Activated naive CD8-positive, alpha-beta T cell treated with anti-CD3 and anti-CD28 coated beads, Interleukin-2, amount 10 ng/mL, durations not matched to agents 7 days and 5 days (primary cell): ENCODE data around the gene SCO1. TPM values are rescaled to one million over a fixed set of nuclear protein-coding genes. Genes with fewer than 3 reads are reported as not detected.

Source experiments
- ATAC-seq: fragments of 150-1000 bp; cut with Tn5 transposase; one replicate; pipeline ENCODE4 v1.10.0; 2021; ENCODE audit warnings: low read depth, moderate library complexity
- POLR2A ChIA-PET: fragments of 350-600 bp; sonication (Branson Sonifier 250); formaldehyde crosslinking; loops from one replicate; lab custom pipeline; 2021; ENCODE audit warnings: antibody characterized with exemption; lab: Charles Lee
- DNase-seq: peaks from one replicate; pipeline ENCODE4 v3.0.0; 2021
- H3K27ac Mint-ChIP-seq: one replicate; pipeline ENCODE4 v1.8.0; 2022; ENCODE audit warnings: mild to moderate bottlenecking, mixed read lengths
- H3K27me3 Mint-ChIP-seq: one replicate; pipeline ENCODE4 v1.8.0; 2022; ENCODE audit warnings: mild to moderate bottlenecking, moderate library complexity, mixed read lengths
- H3K36me3 Mint-ChIP-seq: one replicate; pipeline ENCODE4 v1.8.0; 2021; ENCODE audit warnings: mild to moderate bottlenecking, mixed read lengths
- H3K4me1 Mint-ChIP-seq: one replicate; pipeline ENCODE4 v1.8.0; 2021; ENCODE audit warnings: mixed read lengths
- H3K4me3 Mint-ChIP-seq: one replicate; pipeline ENCODE4 v1.8.0; 2022; ENCODE audit warnings: mild to moderate bottlenecking, moderate library complexity, mixed read lengths
- H3K9me3 Mint-ChIP-seq: one replicate; pipeline ENCODE4 v1.8.0; 2021; ENCODE audit warnings: mixed read lengths
- total RNA-seq, 2 experiments: library from RNA; stranded (reverse); gene quantifications; one replicate each; pipeline ENCODE4 v1.2.3, GENCODE V29; 2021

Gene SCO1
- total RNA-seq, 2 experiments from 2014 or later, result 25.3 to 26.2 TPM

DNA sequence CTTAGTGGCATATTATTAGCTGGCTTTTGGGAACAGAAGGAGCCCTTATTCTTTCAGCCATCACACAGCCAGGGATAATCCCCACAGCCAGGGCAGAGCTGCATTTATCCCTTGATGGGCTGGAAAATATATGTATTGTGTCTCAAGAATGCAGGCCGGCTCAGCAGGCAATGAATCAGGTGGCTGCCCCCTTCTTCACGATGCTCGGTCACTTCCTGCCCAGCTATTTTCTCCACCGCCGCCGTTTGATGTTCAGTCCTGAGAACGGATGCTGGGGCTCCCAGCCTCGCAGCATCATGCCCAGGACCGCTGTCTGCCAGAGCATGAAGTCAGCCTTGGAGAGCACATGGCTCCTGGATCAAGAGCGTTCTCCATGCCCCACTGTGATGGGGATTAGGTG is 35.9 kb downstream of the SCO1 start:
- no peaks in the 10 kb centered on the region for H3K27me3 Mint-ChIP-seq
- H3K36me3 Mint-ChIP-seq, result peaks cover 1% of the 10 kb centered on the region
- ATAC-seq, result no peak
- no peaks in the 10 kb centered on the region for H3K9me3 Mint-ChIP-seq
- no peak overlapping the region for H3K27ac Mint-ChIP-seq
- POLR2A ChIA-PET, result no interaction called here
- H3K4me1 Mint-ChIP-seq, result no peaks in the 10 kb centered on the region
- no peak overlapping the region for H3K4me3 Mint-ChIP-seq
- no peak for DNase-seq

GRCh38 chr17:10657879-10658278 is 39.5 kb downstream of the SCO1 start:
- peaks cover 5% of the 10 kb centered on the region for H3K4me1 Mint-ChIP-seq

GRCh38 chr17:10657148-10657547 is 40.2 kb downstream of the SCO1 start, which contains the start of gene MYH3:
Gene MYH3 (minus strand): TSS chr17:10657309. CDS start chr17:10655064, 2,245 bp downstream.
- Mint-ChIP-seq H3K4me1 (peaks cover 7% of the 10 kb centered on the region), H3K4me3 (no peak within 1 kb of the TSS), H3K27ac (no peak within 1 kb of the TSS), H3K9me3 (no peaks in the 10 kb centered on the region), H3K36me3 (no peaks in the 10 kb centered on the region), H3K27me3 (peaks cover 1% of the 10 kb centered on the region)
- DNase-seq, result no peak
- POLR2A ChIA-PET, result no interaction called here
- no peak for ATAC-seq

More at GRCh38 chr17:10657879-10658278, 39.5 kb downstream of the SCO1 start:
- DNase-seq (no peak), ATAC-seq (no peak)
- Mint-ChIP-seq H3K27ac (no peak overlapping the region), H3K9me3 (no peaks in the 10 kb centered on the region), H3K36me3 (no peaks in the 10 kb centered on the region), H3K27me3 (peaks cover 1% of the 10 kb centered on the region), H3K4me3 (no peak overlapping the region)
- POLR2A ChIA-PET, result no interaction called here

DNA sequence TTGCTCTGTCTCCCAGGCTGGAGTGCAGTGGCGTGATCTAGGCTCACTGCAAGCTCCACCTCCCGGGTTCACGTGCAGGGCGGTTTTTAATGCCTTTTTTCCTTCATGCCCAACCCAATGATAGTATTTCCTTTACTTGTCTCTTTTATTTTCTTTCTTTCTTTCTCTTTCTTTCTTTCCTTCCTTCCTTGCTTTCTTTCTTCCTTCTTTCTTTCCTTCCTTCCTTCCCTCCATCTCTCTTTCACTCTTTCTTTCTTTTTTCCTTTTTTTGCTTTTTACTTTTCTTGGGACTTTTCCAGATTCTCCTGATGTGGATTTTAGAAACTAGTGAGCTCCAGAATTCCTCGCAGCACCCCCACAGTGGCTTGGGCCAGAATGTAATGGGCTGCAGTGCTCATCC is 43.3 kb downstream of the SCO1 start:
- DNase-seq (no peak), ATAC-seq (no peak)
- Mint-ChIP-seq H3K27ac (no peak overlapping the region), H3K4me1 (peaks cover 7% of the 10 kb centered on the region), H3K4me3 (no peak overlapping the region), H3K9me3 (no peaks in the 10 kb centered on the region), H3K27me3 (peaks cover 1% of the 10 kb centered on the region), H3K36me3 (no peaks in the 10 kb centered on the region)
- POLR2A ChIA-PET, result no interaction called here

DNA sequence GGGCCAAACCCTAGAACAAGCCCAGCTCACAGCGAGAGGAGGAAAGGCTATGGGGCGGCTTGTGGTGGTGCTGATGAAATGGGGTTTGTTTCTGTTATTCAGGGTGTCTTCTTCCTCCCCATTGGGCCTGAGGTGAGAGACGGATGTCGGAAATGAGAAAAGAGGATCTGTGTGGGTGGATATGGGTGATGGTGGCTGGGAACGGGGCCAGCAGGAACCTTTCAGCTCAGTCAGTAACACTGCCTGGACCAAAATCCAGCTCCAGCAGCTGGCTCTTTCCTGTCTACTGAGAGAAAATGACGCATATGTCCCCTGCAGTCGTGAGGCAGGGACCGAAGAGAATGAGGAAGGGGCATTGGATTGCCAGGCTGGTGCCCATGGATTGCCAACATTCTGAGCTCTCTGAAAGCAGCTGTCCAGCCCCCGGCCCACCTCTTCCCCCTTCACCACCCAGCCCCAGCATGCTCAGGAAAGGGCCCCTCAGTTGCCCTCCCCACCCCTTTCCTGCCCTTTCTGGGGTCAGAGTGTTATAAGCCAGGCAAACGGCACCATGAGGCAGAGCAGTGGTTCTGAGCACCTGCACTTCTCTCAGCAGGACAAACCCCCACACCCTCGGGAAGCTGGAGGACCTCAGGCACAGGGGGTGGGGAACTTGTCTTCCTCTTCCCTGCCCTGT is 44.2 kb downstream of the SCO1 start:
- Mint-ChIP-seq H3K36me3 (no peaks in the 10 kb centered on the region), H3K9me3 (no peaks in the 10 kb centered on the region), H3K27me3 (peaks cover 1% of the 10 kb centered on the region), H3K27ac (peak overlapping the region; percentile 40), H3K4me1 (peaks cover 7% of the 10 kb centered on the region), H3K4me3 (peak overlapping the region; percentile 14)
- POLR2A ChIA-PET, result no interaction called here
- no peak for DNase-seq
- ATAC-seq, result peak; percentile 63

GRCh38 chr17:10651927-10652326 is 45.4 kb downstream of the SCO1 start:
- POLR2A ChIA-PET, result no interaction called here
- Mint-ChIP-seq H3K4me1 (peaks cover 7% of the 10 kb centered on the region), H3K27me3 (peaks cover 1% of the 10 kb centered on the region), H3K9me3 (no peaks in the 10 kb centered on the region), H3K4me3 (no peak overlapping the region), H3K36me3 (no peaks in the 10 kb centered on the region), H3K27ac (peak overlapping the region; percentile 7)
- no peak for DNase-seq
- no peak for ATAC-seq

GRCh38 chr17:10649602-10650001 is 47.7 kb downstream of the SCO1 start:
- DNase-seq, result no peak
- POLR2A ChIA-PET, result no interaction called here
- no peak overlapping the region for H3K27ac Mint-ChIP-seq

GRCh38 chr17:10648956-10649355 is 48.4 kb downstream of the SCO1 start:
- Mint-ChIP-seq H3K27me3 (peaks cover under 1% of the 10 kb centered on the region), H3K36me3 (no peaks in the 10 kb centered on the region), H3K27ac (no peak overlapping the region), H3K4me1 (peaks cover 7% of the 10 kb centered on the region), H3K4me3 (no peak overlapping the region), H3K9me3 (no peaks in the 10 kb centered on the region)
- no peak for ATAC-seq
- no peak for DNase-seq
- POLR2A ChIA-PET, result no interaction called here

More at GRCh38 chr17:10649602-10650001, 47.7 kb downstream of the SCO1 start:
- no peak overlapping the region for H3K4me3 Mint-ChIP-seq
- ATAC-seq, result no peak
- peaks cover 7% of the 10 kb centered on the region for H3K4me1 Mint-ChIP-seq
- H3K36me3 Mint-ChIP-seq, result no peaks in the 10 kb centered on the region
- peaks cover 1% of the 10 kb centered on the region for H3K27me3 Mint-ChIP-seq
- H3K9me3 Mint-ChIP-seq, result no peaks in the 10 kb centered on the region

GRCh38 chr17:10648381-10648780 is 49.0 kb downstream of the SCO1 start:
- no peaks in the 10 kb centered on the region for H3K27me3 Mint-ChIP-seq
- no peaks in the 10 kb centered on the region for H3K9me3 Mint-ChIP-seq
- no peaks in the 10 kb centered on the region for H3K36me3 Mint-ChIP-seq
- no peak overlapping the region for H3K27ac Mint-ChIP-seq
- no peak overlapping the region for H3K4me3 Mint-ChIP-seq
- ATAC-seq, result no peak
- DNase-seq, result no peak
- POLR2A ChIA-PET, result no interaction called here
- peaks cover 6% of the 10 kb centered on the region for H3K4me1 Mint-ChIP-seq

DNA sequence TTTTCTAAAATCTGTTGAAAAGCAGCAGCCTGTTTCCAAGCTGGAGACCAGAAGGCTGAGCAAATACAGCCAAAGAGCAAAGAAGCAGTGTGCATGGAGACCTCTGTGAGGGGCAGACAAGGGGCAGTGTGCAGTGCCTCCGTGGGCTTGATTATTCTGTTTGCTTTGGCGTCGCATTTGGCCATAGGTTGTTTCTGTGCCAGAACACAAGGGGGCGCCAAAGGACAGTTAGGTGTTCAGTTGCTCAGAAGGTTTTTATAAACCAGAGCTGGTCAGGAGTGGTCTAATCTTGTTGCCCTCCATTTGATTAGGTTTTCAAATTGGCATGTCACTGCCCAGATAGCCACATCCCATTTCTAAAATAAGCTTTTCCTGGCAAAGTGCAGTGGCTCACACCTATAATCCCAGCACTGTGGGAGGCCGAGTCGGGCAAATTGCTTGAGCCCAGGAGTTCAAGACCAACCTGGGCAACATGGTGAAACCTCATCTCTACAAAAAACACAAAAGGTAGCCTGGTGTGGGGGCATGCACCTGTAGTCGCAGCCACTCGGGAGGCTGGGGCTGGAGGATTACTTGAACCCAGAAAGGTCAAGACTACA is 50.8 kb downstream of the SCO1 start:
- no peaks in the 10 kb centered on the region for H3K27me3 Mint-ChIP-seq
- H3K4me1 Mint-ChIP-seq, result no peaks in the 10 kb centered on the region
- DNase-seq, result peak; percentile 74
- H3K9me3 Mint-ChIP-seq, result no peaks in the 10 kb centered on the region
- POLR2A ChIA-PET, result no interaction called here
- ATAC-seq, result peak; percentile 74
- H3K4me3 Mint-ChIP-seq, result no peak overlapping the region
- no peak overlapping the region for H3K27ac Mint-ChIP-seq
- no peaks in the 10 kb centered on the region for H3K36me3 Mint-ChIP-seq

- peaks cover 9% of the 10 kb centered on the region for H3K36me3 Mint-ChIP-seq
- H3K27me3 Mint-ChIP-seq, result no peaks in the 10 kb centered on the region
- no peak overlapping the region for H3K4me3 Mint-ChIP-seq
- H3K27ac Mint-ChIP-seq, result no peak overlapping the region
- POLR2A ChIA-PET, result no interaction called here
- ATAC-seq (no peak), DNase-seq (no peak)
- peaks cover 3% of the 10 kb centered on the region for H3K4me1 Mint-ChIP-seq
- H3K9me3 Mint-ChIP-seq, result no peaks in the 10 kb centered on the region
Measured at GRCh38 chr17:10640475-10640874, 56.9 kb downstream of the SCO1 start.

- ATAC-seq (no peak), DNase-seq (no peak)
- H3K9me3 Mint-ChIP-seq, result no peaks in the 10 kb centered on the region
- peak overlapping the region; percentile 48 for H3K27ac Mint-ChIP-seq
- peaks cover 3% of the 10 kb centered on the region for H3K4me1 Mint-ChIP-seq
- H3K27me3 Mint-ChIP-seq, result no peaks in the 10 kb centered on the region
- peaks cover 9% of the 10 kb centered on the region for H3K36me3 Mint-ChIP-seq
- no peak overlapping the region for H3K4me3 Mint-ChIP-seq
- POLR2A ChIA-PET, result no interaction called here
Measured at GRCh38 chr17:10638151-10638550, 59.2 kb downstream of the SCO1 start.

DNA sequence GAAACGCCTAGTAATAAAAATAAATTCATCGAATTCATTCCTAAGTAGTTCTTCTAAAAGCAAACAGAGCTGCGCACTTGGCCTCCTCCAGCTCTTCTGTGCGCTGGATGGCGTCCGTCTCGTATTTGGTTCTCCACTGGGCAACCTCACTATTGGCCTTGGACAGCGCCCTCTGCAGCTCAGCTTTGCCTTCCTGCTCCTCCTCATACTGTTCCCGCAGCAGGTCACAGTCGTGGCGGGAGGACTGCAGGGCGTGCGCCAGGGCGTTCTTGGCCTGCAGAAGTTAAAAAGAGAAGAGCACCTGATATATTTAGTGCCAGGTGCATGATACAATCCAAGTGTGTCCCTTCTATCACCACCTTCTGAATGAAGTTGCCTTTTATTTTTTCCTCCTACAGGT is 62.0 kb downstream of the SCO1 start:
- Mint-ChIP-seq H3K27me3 (no peaks in the 10 kb centered on the region), H3K27ac (no peak overlapping the region), H3K4me3 (no peak overlapping the region), H3K4me1 (peaks cover 3% of the 10 kb centered on the region), H3K36me3 (peaks cover 9% of the 10 kb centered on the region), H3K9me3 (no peaks in the 10 kb centered on the region)
- POLR2A ChIA-PET, result no interaction called here
- no peak for DNase-seq
- ATAC-seq, result no peak

GRCh38 chr17:10633738-10634379 is 63.5 kb downstream of the SCO1 start:
- H3K27ac Mint-ChIP-seq, result no peak overlapping the region

More at GRCh38 chr17:10633738-10634379, 63.5 kb downstream of the SCO1 start:
- no peaks in the 10 kb centered on the region for H3K9me3 Mint-ChIP-seq
- POLR2A ChIA-PET, result no interaction called here
- no peaks in the 10 kb centered on the region for H3K27me3 Mint-ChIP-seq
- ATAC-seq, result no peak
- H3K4me1 Mint-ChIP-seq, result peaks cover 3% of the 10 kb centered on the region
- H3K36me3 Mint-ChIP-seq, result peaks cover 7% of the 10 kb centered on the region
- no peak for DNase-seq
- no peak overlapping the region for H3K4me3 Mint-ChIP-seq
